Sigmoid colon (tissue), 7 donors: Measurements from ENCODE around the gene FAP. TPM values are rescaled to one million over a fixed set of nuclear protein-coding genes. Genes with fewer than 3 reads are reported as not detected.

Source experiments
- DNase-seq: peaks from one replicate; pipeline ENCODE4 v3.0.0-alpha.2; 2019
- H3K27ac ChIP-seq, 4 donors: fragments of 200-600 bp; sonication (generic); one replicate each; pipeline ENCODE4 v1.5.1; 2016 to 2019; ENCODE audit warnings: mild to moderate bottlenecking in 1 of 4
- H3K27me3 ChIP-seq, 3 donors: fragments of 200-600 bp; sonication (generic); one replicate each; pipeline ENCODE4 v1.5.1; 2019; ENCODE audit warnings: mild to moderate bottlenecking in 1 of 3
- H3K36me3 ChIP-seq, 4 donors: fragments of 200-600 bp; sonication (generic); one replicate each; pipeline ENCODE4 v1.5.1; 2016 to 2019
- H3K4me1 ChIP-seq, 4 donors: fragments of 200-600 bp; sonication (generic); one replicate each; pipeline ENCODE4 v1.5.1; 2017 to 2019
- H3K4me3 ChIP-seq, 4 donors: fragments of 200-600 bp; sonication (generic); one replicate each; pipeline ENCODE4 v1.5.1; 2017 to 2019; ENCODE audit warnings: mild to moderate bottlenecking in 2 of 4, moderate library complexity in 1 of 4
- H3K9me3 ChIP-seq, 4 donors: fragments of 200-600 bp in 3 of 4; sonication (generic) in 3 of 4; one replicate each; pipeline versions ENCODE4 v1.5.1 to v1.6.1; 2013 to 2019
- EP300 ChIP-seq, 4 donors: sonication (generic); formaldehyde crosslinking; IDR thresholded peaks; one replicate each; pipeline ENCODE4 v1.6.1; 2017; ENCODE audit warnings: antibody characterized with exemption in 4 of 4
- POLR2A ChIP-seq, 2 donors: fragments of 450-650 bp; IDR thresholded peaks; one replicate each; pipeline ENCODE4 v1.6.1; 2016; ENCODE audit warnings: antibody characterized with exemption in 2 of 2, mild to moderate bottlenecking in 2 of 2, moderate library complexity in 2 of 2
- POLR2AphosphoS5 ChIP-seq, 4 donors: sonication (generic); formaldehyde crosslinking; IDR thresholded peaks; one replicate each; pipeline ENCODE4 v1.6.1; 2017; ENCODE audit warnings: antibody characterized with exemption in 4 of 4
- WGBS, 2 donors: extraction: QIAGEN DNeasy Blood & Tissue Kit; methylation state at CpG; one replicate each; pipeline ENCODE4 v1.1.7; 2013; 5-methylcytosine and 5-hydroxymethylcytosine counted together
- intact Hi-C: fragments of 100-400 bp; cut with DNase I; formaldehyde crosslinking; loops from one replicate; pipeline ENCODE4 v1.15.1; 2023
- polyA plus RNA-seq, 3 donors: library from polyadenylated mRNA; stranded (reverse); fragments of 200-250 nt; gene quantifications; one replicate each; pipeline ENCODE4 v1.2.3, GENCODE V29; 2013
- total RNA-seq, 4 donors: library from RNA; depleted of rRNA; stranded (reverse); fragments of >200 nt; gene quantifications; one replicate each; pipeline ENCODE4 v1.1.0, GENCODE V29; 2016
- TF ChIP-seq, protein P1 (sequence below), 4 experiments: fragments of 450-650 bp in 3 of 4; fragments of 200-600 bp in 1 of 4; IDR thresholded peaks; one replicate each; pipeline ENCODE4 v1.5.1; 2016 to 2019; ENCODE audit warnings: antibody characterized with exemption in 4 of 4, mild to moderate bottlenecking in 3 of 4, moderate library complexity in 2 of 4
- donor health status: healthy with polysubstance abuse.
- donor health status: Bipolar disorder and iron deficiency.
- donor health status: healthy.

The FAP gene
- total and polyA plus RNA-seq, 7 donors, result 2.2 to 35.7 (median 20.0) TPM; not detected in 2

DNA sequence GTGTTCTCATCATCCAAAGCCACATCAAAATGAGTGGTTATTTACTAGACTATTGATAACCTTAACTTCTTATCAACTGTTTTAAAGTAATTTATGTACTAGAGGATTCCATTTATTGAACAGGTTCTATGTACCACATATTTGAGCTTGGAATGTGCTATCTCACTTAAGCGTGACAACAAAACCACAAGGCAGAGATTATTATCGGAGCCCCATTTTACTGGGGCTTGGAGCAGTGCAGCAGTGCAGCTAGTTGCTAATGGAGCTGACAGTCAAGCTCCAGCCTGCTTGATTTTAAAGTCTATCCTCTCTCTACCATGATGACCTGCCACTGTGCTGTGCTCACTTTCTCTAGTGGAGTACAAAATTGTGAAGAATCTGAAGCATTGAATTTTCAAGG, 115.8 kb downstream of the FAP start:
- TF ChIP-seq POLR2A (IDR thresholded peaks at IDR 0.05) (no peak), POLR2AphosphoS5 (IDR thresholded peaks at IDR 0.05) (no peak), EP300 (IDR thresholded peaks at IDR 0.05) (no peak)
- TF ChIP-seq, protein P1, sequence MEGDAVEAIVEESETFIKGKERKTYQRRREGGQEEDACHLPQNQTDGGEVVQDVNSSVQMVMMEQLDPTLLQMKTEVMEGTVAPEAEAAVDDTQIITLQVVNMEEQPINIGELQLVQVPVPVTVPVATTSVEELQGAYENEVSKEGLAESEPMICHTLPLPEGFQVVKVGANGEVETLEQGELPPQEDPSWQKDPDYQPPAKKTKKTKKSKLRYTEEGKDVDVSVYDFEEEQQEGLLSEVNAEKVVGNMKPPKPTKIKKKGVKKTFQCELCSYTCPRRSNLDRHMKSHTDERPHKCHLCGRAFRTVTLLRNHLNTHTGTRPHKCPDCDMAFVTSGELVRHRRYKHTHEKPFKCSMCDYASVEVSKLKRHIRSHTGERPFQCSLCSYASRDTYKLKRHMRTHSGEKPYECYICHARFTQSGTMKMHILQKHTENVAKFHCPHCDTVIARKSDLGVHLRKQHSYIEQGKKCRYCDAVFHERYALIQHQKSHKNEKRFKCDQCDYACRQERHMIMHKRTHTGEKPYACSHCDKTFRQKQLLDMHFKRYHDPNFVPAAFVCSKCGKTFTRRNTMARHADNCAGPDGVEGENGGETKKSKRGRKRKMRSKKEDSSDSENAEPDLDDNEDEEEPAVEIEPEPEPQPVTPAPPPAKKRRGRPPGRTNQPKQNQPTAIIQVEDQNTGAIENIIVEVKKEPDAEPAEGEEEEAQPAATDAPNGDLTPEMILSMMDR (IDR thresholded peaks at IDR 0.05), result no peak
- intact Hi-C loops, result no loop called here
- Histone ChIP-seq H3K36me3 (no peaks in the 10 kb centered on the region), H3K27me3 (no peaks in the 10 kb centered on the region), H3K27ac (no peak overlapping the region), H3K4me3 (no peak overlapping the region), H3K9me3 (peaks cover 0 to 3% (median 0%) of the 10 kb centered on the region in 4 donors), H3K4me1 (peaks cover 0 to 15% (median 5%) of the 10 kb centered on the region in 4 donors)
- WGBS, 2 donors, result 86 to 94% methylated on average over 2 of the region's 2 CpGs
- no peak for DNase-seq

DNA sequence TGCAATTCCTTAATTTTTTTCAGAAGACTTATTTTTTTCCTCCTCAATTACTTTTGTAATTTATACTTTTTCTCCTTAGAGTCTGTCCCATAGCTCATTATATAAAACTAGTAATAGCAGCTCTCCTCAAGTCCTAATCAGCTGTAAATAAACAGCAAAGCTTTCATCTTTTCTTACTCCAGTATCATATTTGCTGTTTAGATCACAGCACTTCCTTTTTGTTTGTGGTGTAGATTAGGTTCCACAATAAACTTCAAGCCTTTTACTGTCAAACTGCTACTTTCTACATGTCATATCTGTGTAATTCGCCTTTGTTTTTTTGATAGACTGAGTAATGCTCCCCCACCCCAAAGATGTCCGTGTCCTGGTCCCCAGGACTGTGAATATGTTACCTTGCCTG, 116.7 kb downstream of the FAP start:
- no peak overlapping the region for H3K27ac ChIP-seq
- peaks cover 0 to 3% (median 0%) of the 10 kb centered on the region in 4 donors for H3K9me3 ChIP-seq
- TF ChIP-seq EP300 (IDR thresholded peaks at IDR 0.05) (no peak), POLR2A (IDR thresholded peaks at IDR 0.05) (no peak), POLR2AphosphoS5 (IDR thresholded peaks at IDR 0.05) (no peak)
- TF ChIP-seq, protein P1 (IDR thresholded peaks at IDR 0.05), result no peak
- intact Hi-C loops, result no loop called here
- no peaks in the 10 kb centered on the region for H3K27me3 ChIP-seq
- H3K4me1 ChIP-seq, result peaks cover 0 to 15% (median 5%) of the 10 kb centered on the region in 4 donors
- H3K4me3 ChIP-seq, result no peak overlapping the region
- WGBS, 2 donors, result 68 to 86% methylated on average over 2 of the region's 2 CpGs
- no peaks in the 10 kb centered on the region for H3K36me3 ChIP-seq
- DNase-seq, result no peak

DNA sequence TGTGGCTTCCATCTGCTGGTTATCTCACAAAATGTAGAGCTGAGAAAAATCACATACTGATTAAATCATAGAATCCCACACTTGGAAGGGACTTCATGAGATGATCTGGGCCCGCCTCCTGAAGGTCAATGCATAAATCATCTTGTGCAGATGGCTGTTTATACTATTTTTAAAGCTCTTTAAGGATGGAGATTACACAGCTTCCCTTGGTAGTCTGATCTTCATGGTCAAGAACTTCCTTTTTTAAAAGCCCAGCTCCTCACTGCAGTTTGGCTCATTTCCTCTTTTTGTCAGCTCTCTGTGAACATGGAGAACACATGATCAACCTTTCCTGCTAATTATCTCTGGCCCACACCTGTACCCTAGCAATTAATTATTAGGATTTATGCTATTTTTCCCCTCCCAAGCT, 117.1 kb downstream of the FAP start:
- Histone ChIP-seq H3K27ac (no peak overlapping the region), H3K4me3 (no peak overlapping the region), H3K36me3 (no peaks in the 10 kb centered on the region), H3K27me3 (no peaks in the 10 kb centered on the region), H3K4me1 (peaks cover 0 to 15% (median 5%) of the 10 kb centered on the region in 4 donors), H3K9me3 (peaks cover 0 to 3% (median 0%) of the 10 kb centered on the region in 4 donors)
- no peak for DNase-seq
- intact Hi-C loops, result no loop called here
- TF ChIP-seq EP300 (IDR thresholded peaks at IDR 0.05) (no peak), POLR2AphosphoS5 (IDR thresholded peaks at IDR 0.05) (no peak), POLR2A (IDR thresholded peaks at IDR 0.05) (no peak)
- TF ChIP-seq, protein P1 (IDR thresholded peaks at IDR 0.05), result no peak
- WGBS, 2 donors, result 48 to 69% methylated on average over 1 of the region's 1 CpG

DNA sequence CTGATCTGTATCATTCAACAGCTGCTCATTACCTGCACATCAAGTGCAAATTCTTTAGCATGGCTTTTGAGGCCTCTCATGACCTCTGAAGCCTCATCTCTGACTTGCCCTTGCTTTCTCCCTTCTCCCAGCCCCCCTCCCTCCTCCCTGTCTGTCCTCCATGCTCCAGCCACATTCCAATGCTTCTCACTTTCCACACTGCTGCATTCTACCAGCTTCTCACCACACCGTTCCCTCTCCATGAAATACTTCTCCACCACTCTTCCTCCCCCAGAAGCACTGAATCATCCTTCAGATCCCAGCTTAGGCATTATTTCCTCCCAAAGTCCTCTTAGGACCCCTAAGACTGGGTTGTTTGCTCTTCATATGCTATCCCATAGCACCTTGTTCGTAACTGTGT, 118.1 kb downstream of the FAP start:
- intact Hi-C loops, result no loop called here
- DNase-seq, result no peak
- Histone ChIP-seq H3K27ac (no peak overlapping the region), H3K27me3 (no peaks in the 10 kb centered on the region), H3K9me3 (no peaks in the 10 kb centered on the region), H3K36me3 (no peaks in the 10 kb centered on the region), H3K4me3 (no peak overlapping the region), H3K4me1 (peaks cover 0 to 15% (median 5%) of the 10 kb centered on the region in 4 donors)
- 87 to 89% methylated on average over 2 of the region's 2 CpGs for WGBS, 2 donors
- no peak for TF ChIP-seq POLR2AphosphoS5 (IDR thresholded peaks at IDR 0.05)
- no peak for TF ChIP-seq EP300 (IDR thresholded peaks at IDR 0.05)
- TF ChIP-seq, protein P1 (IDR thresholded peaks at IDR 0.05), result no peak
- no peak for TF ChIP-seq POLR2A (IDR thresholded peaks at IDR 0.05)
